ENCODE measurements around the gene CNTNAP5.

Gene CNTNAP5

DNA sequence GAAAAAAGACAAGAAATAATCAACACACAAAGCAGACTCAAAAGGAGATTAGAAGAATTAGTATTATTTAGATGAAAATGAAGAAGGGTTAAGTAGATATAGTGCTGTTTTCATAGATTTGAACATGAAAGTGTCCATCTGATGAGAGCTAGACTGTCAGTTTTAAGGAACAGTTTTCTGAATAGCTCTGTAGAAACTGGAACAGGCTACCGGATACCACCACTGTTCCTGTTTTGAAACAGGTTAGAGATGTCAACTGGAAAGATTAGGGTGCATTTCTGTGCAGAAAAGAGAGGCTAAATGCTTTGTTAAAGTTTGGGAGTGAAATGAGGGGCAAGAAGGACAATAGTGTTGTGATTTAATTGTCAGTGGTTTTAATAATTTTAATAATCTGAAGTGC, 908.8 kb downstream of the CNTNAP5 start:
- DNase-seq, result no peak

DNA sequence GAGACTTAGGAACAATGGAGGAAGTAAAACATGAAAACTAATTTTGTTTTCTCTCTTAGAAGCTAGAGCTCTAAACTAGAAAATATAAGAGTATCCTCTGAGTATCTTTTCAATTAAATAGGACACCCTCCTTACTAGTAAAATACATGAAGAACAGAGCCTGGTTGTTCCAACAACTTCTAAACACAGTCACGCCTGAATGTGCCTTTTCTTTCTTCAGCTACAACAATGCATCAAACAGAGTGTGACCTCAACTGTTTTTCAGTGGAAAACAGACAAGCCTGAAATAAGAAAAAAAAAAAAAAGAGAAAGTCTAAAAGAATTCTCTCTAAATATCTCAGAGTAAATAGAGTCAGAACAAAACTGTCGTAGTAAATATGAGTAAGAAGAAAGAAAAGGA, 928.8 kb downstream of the CNTNAP5 start:
- DNase-seq, result no peak

DNA sequence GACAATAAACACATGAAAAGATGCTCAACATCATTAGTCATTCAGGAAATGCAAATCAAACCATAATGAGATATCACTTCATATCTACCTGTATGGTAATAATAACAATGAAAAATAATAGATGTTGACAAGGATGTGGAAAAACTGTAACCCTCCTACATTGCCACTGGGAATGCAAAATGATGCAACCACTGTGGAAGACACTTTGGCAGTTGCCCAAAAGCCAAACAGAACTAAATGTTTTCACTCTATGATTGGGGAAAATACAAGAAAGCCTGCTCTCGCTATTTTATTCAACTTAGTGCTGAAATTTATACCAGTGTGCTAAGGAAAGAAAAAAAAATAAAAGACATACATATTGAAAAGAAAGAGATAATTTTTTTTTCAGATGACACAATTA, 934.5 kb downstream of the CNTNAP5 start:
- DNase-seq, result peak; percentile 10

DNA sequence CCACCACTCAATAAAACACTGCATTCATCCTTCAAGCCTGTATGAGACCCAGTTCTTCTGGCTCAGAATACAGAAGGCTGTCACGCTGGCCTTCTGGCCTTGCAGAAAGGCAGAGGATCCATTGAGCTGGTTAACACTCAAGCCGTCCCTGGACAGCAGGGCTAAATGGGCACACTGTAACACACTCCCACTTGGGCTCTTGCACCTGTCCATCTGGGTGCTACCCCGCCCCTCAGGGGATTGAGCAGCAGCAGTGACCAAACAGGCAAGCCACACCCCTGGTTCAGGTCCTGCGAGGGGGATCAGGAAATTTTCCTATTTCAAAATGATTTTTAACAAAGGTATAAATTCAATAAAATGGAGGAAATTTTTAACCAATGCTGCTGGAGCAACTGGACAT, 936.0 kb downstream of the CNTNAP5 start:
- DNase-seq, result no peak
